ENCODE data around the gene DCDC1. TPM values are rescaled to one million over a fixed set of nuclear protein-coding genes. Genes with fewer than 3 reads are reported as not detected.

DCDC1 gene
- total and polyA plus RNA-seq, 2 donors from 2014 or later, result 0.39 to 6.6 TPM

DNA sequence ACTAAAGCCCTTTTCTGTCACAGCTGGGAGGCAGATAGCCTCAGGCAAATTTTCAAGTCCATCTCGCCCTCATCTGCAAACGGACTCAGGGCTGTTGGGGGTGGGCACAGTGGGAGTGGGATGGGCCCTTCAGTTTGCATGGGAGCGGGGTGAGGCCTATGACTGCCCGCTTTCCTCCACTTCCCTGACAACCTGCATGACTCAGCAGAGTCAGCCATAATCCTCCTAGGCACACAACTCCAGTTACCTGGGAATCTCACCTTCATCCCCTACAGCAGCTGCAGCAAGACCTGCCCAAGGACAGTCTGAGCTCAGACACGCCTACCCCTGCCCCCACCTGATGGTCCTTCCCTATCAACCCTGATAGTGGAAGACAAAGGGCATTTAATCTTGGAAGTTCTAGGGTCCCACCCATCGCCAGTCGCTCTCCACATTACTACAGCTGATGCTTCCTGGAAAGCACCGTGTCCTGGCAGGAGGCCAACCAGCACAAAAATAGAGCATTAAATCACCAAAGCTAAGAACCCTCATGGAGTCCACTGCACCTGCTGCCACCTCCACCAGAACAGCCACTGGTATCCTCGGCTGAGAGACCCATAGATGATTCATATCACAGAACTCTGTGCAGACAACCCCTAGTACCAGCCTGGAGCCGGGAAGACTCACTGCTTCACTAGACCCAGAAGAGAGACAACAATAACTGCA, 319.3 kb downstream of the DCDC1 start:
- DNase-seq, result no peak
- intact Hi-C loops (cut with DNase I), result no loop called here
- TF ChIP-seq, protein P1, sequence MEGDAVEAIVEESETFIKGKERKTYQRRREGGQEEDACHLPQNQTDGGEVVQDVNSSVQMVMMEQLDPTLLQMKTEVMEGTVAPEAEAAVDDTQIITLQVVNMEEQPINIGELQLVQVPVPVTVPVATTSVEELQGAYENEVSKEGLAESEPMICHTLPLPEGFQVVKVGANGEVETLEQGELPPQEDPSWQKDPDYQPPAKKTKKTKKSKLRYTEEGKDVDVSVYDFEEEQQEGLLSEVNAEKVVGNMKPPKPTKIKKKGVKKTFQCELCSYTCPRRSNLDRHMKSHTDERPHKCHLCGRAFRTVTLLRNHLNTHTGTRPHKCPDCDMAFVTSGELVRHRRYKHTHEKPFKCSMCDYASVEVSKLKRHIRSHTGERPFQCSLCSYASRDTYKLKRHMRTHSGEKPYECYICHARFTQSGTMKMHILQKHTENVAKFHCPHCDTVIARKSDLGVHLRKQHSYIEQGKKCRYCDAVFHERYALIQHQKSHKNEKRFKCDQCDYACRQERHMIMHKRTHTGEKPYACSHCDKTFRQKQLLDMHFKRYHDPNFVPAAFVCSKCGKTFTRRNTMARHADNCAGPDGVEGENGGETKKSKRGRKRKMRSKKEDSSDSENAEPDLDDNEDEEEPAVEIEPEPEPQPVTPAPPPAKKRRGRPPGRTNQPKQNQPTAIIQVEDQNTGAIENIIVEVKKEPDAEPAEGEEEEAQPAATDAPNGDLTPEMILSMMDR (IDR thresholded peaks at IDR 0.05; ENCODE audit: borderline replicate concordance, extremely low read depth, insufficient read depth), result no peak
- Histone ChIP-seq H3K27ac (ENCODE audit: low read depth in 2 of 2, low read length in 2 of 2) (no peak overlapping the region), H3K4me3 (ENCODE audit: low read length in 3 of 3) (no peak overlapping the region), H3K9ac (ENCODE audit: low read length in 3 of 3) (no peak overlapping the region), H3K27me3 (ENCODE audit: control insufficient read depth, insufficient read depth, low read length) (no peaks in the 10 kb centered on the region), H3K4me1 (ENCODE audit: control insufficient read depth in 2 of 3, insufficient read depth in 2 of 3, low read depth in 1 of 3, low read length in 3 of 3) (no peaks in the 10 kb centered on the region), H3K36me3 (ENCODE audit: control insufficient read depth in 2 of 3, insufficient read depth in 3 of 3, low read length in 3 of 3) (no peaks in the 10 kb centered on the region), H3K9me3 (ENCODE audit: control insufficient read depth in 2 of 3, insufficient read depth in 1 of 3, low read length in 3 of 3) (peaks cover 0 to 2% (median 0%) of the 10 kb centered on the region in 3 donors)
- FAIRE-seq, result no peak

DNA sequence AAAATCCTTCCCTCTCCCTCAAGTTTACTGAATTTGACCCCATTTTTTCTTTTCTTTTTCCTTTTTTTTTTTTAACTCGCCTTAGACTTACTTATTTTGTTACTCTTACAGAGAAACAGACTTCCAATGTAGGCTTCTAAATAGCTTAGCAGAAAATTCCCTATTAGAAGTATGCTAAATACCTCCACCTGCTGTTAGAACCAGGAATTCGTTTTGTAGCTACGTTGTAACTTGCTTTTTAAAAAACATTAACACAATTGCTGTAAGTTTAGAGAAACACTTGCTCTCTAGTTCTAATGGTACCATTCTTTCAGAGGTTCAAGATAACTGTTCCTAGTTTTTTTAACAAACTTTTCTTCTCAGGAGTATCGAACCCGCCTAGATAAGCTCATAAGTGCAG, 324.2 kb downstream of the DCDC1 start:
- no peak overlapping the region for H3K9ac ChIP-seq (ENCODE audit: low read length in 3 of 3)
- no peak overlapping the region for H3K4me3 ChIP-seq (ENCODE audit: low read length in 3 of 3)
- TF ChIP-seq, protein P1 (IDR thresholded peaks at IDR 0.05; ENCODE audit: borderline replicate concordance, extremely low read depth, insufficient read depth), result peak; percentile 20
- no peaks in the 10 kb centered on the region for H3K27me3 ChIP-seq (ENCODE audit: control insufficient read depth, insufficient read depth, low read length)
- no peaks in the 10 kb centered on the region for H3K9me3 ChIP-seq (ENCODE audit: control insufficient read depth in 2 of 3, insufficient read depth in 1 of 3, low read length in 3 of 3)
- H3K27ac ChIP-seq (ENCODE audit: low read depth in 2 of 2, low read length in 2 of 2), result no peak overlapping the region
- no peak for FAIRE-seq
- H3K4me1 ChIP-seq (ENCODE audit: control insufficient read depth in 2 of 3, insufficient read depth in 2 of 3, low read depth in 1 of 3, low read length in 3 of 3), result no peaks in the 10 kb centered on the region
- DNase-seq, result peak in 2 of 5 donors; percentile 4 to 15
- intact Hi-C loops (cut with DNase I), result no loop called here
- no peaks in the 10 kb centered on the region for H3K36me3 ChIP-seq (ENCODE audit: control insufficient read depth in 2 of 3, insufficient read depth in 3 of 3, low read length in 3 of 3)

DNA sequence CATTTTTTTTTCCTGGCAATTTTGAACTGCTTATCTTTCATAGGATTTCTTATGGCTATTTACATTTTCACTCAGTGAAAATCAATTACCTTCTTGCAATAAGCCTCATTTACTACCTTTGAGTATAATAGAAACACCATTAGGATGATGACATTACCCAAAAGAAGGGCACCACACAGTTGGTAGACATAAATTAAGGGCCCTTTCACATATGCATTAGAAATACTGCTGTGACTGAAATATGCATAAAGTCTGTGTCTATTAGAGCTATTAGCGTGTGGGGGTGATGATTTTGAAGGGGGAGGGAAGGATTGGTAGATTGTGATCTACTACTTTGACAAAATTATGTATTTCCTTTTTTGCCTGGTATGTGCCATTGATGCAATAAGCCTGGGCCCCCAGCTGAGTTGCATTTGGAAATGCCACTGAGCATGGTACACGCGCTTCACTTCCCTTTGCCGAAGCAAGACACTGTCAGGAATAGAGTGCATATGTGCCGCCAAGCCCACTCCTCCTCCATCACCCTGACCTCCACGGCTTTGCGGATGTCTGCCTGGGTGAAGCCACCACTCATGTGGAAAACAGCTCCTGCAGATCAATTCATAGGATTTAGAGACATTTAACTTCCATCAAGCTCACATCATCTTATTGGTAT, 339.3 kb downstream of the DCDC1 start:
- Histone ChIP-seq H3K27ac (ENCODE audit: low read depth in 2 of 2, low read length in 2 of 2) (no peak overlapping the region), H3K27me3 (ENCODE audit: control insufficient read depth, insufficient read depth, low read length) (no peaks in the 10 kb centered on the region), H3K4me3 (ENCODE audit: low read length in 3 of 3) (no peak overlapping the region), H3K4me1 (ENCODE audit: control insufficient read depth in 2 of 3, insufficient read depth in 2 of 3, low read depth in 1 of 3, low read length in 3 of 3) (no peaks in the 10 kb centered on the region), H3K9ac (ENCODE audit: low read length in 3 of 3) (no peak overlapping the region), H3K9me3 (ENCODE audit: control insufficient read depth in 2 of 3, insufficient read depth in 1 of 3, low read length in 3 of 3) (no peaks in the 10 kb centered on the region), H3K36me3 (ENCODE audit: control insufficient read depth in 2 of 3, insufficient read depth in 3 of 3, low read length in 3 of 3) (no peaks in the 10 kb centered on the region)
- TF ChIP-seq, protein P1 (IDR thresholded peaks at IDR 0.05; ENCODE audit: borderline replicate concordance, extremely low read depth, insufficient read depth), result no peak
- intact Hi-C loops (cut with DNase I), result no loop called here
- no peak for FAIRE-seq
- no peak for DNase-seq

Measured in kidney (tissue), 14 donors.